HG03196 (cell line): ENCODE data around the gene GZF1.
A peak's percentile ranks its signal among the peaks of the same experiment; 100 is the strongest.

Experiments
- ATAC-seq: cut with Tn5 transposase; IDR thresholded peaks from one replicate; pipeline ENCODE4 v1.9.1; 2021; ENCODE audit not compliant: unreplicated experiment

The GZF1 gene

GRCh38 chr20:23404196-23404595, 42.2 kb downstream of the GZF1 start:
- no peak for ATAC-seq

DNA sequence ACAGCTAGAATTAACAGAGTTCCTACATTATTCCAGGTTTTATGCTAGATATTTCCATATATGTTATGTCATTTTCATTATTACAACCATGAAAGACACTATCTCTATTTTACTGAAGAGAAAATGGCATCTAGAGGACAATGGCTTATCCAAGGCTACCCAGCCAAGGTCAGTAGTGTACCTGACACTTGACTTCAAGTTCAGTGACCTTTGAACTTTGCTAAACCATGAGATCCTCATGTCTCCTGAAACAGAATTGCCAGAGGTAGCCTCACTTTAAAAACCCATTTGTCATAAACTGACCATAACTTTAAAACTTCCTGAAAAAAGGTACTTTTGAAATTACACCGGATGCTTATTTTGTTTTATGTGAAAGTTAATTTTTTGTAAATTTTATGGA, 44.9 kb downstream of the GZF1 start:
- no peak for ATAC-seq

- ATAC-seq: no peak
These were observed 45.9 kb downstream of the GZF1 start for GRCh38 chr20:23407781-23408464.

GRCh38 chr20:23408957-23409356, 47.0 kb downstream of the GZF1 start:
- ATAC-seq: no peak

- ATAC-seq: no peak
These were observed 47.8 kb downstream of the GZF1 start for GRCh38 chr20:23409800-23410199.

DNA sequence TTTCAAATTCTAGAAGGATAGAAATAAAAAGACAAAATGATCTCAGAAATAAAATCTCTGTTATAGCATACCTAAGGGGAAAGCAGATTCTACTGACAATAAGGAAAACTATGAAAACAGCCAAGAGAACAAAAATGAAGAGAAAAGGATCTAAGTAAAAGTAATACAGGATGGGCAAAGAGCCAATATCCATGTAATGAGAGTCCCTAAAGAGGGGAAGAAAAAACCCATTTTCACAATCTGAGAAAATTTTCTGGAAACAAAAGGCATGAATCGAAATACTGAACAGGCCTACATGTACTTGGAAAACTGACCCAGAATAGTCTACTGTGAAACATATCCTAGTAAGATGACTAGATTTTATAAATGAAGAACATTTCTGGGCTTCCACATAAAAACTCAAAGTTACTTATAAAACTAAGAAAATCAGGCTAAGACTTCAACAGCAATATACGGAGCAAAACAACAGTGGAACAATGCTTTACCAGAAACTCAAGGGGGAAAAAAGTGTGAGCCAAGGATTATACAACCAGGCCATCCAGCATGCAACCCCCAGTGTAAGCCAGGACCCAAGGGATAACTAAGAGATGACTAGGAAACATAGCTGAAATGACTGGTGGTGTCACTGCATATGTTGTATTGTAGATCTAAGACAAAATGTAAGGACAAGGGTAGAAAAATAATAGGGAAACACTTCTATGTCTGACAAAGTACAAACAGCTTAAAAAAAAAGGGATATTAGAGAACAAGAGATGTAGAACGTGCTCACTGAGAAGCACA, 49.1 kb downstream of the GZF1 start:
- no peak for ATAC-seq

DNA sequence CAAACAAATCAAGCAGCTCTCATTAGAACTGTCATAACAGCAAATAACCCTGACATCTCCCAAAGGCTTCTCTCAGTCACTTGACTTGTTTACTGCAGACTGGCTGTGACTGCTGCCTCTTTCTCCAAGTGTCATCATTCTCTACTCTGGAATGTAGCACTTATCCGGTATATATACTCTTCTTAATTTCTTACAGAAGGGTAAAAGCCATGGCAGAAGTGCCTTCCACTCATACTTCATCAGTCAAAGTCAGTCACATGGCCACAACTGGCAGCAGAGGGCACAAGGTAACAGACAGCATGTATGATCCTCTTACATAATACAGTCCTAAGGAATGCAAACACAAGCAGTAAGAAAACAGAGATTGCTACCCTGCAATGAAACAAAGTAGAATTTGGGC, 50.0 kb downstream of the GZF1 start:
- no peak for ATAC-seq

GRCh38 chr20:23413862-23414422, 52.0 kb downstream of the GZF1 start:
- ATAC-seq: no peak

GRCh38 chr20:23414526-23415188, 52.7 kb downstream of the GZF1 start:
- no peak for ATAC-seq

DNA sequence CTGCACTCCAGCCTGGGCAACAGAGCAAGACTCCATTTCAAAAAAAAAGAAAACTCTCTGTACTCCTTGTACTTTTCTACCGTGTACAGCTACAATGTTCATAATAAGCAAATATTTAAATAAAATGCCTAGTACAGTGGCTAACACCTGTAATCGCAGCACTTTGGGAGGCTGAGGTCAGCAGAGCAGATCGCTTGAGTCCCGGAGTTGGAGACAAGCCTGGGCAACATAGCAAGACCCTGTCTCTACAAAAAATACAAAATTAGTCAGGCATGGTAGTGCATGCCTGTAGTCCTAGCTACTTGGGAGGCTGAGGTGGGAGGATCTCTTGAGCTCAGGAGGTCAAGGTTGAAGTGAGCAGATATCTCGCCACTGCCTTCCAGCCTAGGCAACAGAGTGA, 53.6 kb downstream of the GZF1 start:
- ATAC-seq: no peak

DNA sequence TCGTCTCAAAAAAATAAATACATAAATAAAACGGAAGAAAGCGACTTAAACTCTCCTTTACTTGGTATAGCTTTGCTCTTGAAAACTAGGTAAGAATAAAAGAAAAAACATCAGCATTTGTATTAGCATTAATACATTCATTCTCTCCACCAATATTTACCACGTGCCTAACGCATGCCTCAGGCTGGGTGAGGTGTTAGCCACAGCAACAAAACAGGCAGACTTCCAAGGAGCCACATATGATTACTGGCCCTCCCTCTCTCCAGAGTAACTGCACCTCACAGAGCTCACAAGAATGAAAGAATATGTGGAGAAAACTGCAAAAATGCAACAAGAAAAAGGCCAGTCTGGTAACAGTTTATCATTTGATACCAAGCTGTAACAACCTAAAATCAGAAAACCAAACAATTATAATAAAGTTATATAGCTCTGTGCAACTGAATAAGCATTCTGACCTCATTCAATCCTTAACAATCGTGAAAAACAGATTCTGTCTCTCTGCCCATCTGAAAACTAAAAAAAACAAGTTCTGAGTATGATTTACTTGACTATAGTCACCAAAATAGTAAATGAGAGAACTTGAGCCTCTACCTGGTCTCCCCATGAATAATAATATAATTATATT, 54.1 kb downstream of the GZF1 start:
- no peak for ATAC-seq

DNA sequence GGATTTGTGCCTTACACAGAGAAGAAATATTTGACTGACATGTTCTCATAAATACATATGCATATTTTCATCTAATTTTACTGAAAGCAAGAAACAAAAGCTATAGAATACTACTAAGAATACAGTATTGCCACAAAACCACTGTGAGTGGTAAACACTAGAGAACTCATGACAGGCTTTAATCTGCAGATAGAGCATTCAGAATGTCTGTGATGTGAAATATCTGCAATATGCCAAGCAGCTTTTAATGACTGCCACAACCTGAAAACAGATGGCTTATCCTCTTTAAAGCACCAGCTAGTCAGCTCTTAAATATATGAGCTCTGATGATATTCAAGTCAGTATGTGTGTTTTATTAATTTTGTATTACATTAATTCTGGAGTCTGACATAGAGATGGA, 55.9 kb downstream of the GZF1 start:
- ATAC-seq: no peak

DNA sequence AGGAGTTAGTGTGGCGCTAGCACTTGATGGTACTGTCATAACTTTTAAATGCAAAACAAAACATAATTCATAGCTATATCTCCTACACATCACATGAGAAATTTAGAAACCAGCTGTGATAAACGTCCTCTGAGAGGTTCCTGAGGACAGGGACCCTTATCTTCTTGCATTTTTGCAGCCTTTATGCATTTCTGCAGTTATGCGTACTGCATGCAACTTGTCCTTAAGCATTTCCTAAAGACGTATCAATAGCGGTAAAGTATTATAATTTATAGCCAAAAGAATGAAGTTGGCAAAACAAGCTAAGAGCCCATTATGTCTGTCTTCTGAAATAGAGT, 57.6 kb downstream of the GZF1 start:
- ATAC-seq: no peak

DNA sequence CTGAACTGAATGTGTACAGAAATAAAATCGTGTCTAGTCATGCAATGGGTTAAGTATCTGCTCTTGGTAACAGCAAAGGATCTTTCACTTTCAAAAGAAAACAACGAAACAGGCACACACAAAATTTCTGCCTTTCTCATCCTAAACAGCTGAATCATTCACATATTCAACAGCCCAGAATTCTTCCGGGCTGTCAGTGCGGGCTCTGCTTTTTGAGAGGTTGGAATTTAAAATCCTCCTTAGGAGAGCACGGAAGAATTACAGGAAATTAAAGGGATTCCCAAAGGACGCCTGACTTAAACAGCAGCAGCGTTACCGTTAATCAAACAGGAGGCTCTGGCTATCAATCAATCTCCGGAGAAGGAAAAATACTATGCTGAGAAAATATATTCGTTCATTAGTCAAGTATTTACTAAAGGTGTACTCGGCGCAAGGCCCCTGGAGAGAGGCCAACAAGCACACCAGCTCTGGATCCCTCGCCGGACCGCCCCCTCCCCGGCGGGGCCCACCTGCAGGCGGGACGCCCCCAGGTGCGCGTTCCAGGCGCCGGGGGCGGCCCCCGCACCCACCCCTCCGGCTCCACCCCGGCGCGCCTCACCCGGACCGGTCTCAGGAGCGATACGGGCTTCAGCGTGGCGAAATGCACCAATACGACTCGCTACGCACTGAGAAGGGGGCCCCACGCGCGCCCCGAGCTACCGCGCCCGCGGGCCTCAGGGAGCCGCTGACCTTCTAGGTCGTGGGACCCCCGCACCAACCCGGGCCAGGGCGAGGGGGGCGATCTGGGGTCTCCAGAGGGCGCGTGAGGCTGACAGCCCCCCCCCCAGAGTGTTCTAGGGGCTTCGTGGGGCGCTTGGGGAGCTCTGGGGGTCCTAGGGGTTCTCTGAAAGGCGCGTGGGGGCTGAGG, 58.3 kb downstream of the GZF1 start:
- no peak for ATAC-seq

DNA sequence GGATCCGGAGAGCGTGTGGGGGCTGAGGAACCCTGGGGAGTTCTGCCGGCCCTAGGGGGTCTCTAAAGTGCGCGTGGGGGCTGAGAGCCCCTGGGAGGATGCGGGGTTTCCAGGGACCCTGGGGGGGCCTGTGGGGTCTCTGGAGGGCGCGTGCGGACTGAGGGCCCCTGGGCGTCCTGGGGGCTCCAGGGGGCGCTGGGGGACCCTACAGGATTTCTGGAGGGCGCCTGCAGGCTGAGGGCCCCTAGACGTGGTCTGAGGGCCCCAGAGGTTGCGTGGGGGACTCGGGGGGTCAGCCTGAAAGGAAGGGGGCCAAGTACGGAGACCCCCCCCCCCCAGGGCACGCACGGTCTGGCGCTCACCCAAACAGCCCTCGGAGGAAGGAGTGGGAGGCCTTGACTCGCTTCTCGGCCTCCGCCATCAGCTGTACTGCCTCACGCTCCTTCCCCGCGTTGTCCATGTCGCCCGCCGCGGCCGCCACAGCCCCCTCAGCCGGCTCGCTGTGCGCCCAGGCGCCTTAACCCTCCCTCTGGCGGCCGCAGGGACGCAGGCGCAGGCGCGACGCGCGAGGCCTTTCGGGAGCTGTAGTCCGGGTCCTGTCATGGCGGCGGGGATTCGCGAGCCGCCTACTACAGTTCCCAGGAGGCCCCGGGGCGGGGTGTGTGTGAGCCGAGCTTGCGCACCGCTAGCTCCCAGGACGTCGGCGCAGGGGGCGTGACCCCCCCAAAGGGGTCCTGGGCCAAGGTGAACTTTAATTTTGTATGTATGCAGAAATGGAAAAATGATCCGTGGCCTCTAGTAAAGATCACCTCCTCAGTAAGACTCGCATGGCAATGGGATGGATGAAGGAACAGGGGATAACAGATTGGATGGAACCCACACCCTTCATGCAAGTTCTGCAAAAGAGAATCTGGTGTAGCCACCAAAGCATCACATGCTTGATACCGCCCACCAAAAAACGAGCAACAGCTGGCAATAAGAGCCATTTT, 59.3 kb downstream of the GZF1 start, which contains the start of gene NAPB:
Gene NAPB, minus strand, starts transcription at position 546 of the 989 bp plus-strand sequence. Its CDS starts 86 bp downstream, at position 460.
- peak; percentile 97 for ATAC-seq
